Stimulated activated CD4-positive, alpha-beta T cell treated with anti-CD3 and anti-CD28 coated beads, Interleukin-1b, Interleukin-23, amount 100 ng/mL, for 1 hour (primary cell): ENCODE measurements around the gene CREB5.
"Not testable (repeated sequence)": the region's sequence is repeated elsewhere in the genome, so short reads cannot be mapped to it uniquely, and the experiment has no call there.

Experiments used
- DNase-seq, 2 donors: peaks; one replicate each; pipeline ENCODE4 v3.0.0-alpha.2; 2020; ENCODE audit warnings: low read depth in 2 of 2

Gene CREB5

GRCh38 chr7:28811008-28811407 is 398.7 kb downstream of the CREB5 start:
- DNase-seq = no peak

GRCh38 chr7:28811701-28812430 is 399.5 kb downstream of the CREB5 start:
- no peak for DNase-seq

- DNase-seq = no peak
Observed at GRCh38 chr7:28812616-28813015, 400.3 kb downstream of the CREB5 start.

GRCh38 chr7:28813243-28813962 is 401.1 kb downstream of the CREB5 start:
- no peak for DNase-seq

- no peak for DNase-seq
Observed at GRCh38 chr7:28815369-28815927, 403.1 kb downstream of the CREB5 start.

- no peak for DNase-seq
Observed at GRCh38 chr7:28815928-28816373, 403.6 kb downstream of the CREB5 start.

GRCh38 chr7:28818996-28819395 is 406.7 kb downstream of the CREB5 start:
- DNase-seq = no peak

GRCh38 chr7:28823582-28823981 is 411.3 kb downstream of the CREB5 start:
- no peak for DNase-seq

GRCh38 chr7:28825817-28826448 is 413.6 kb downstream of the CREB5 start:
- not testable (repeated sequence) for DNase-seq

- no peak for DNase-seq
Observed at GRCh38 chr7:28830846-28831245, 418.5 kb downstream of the CREB5 start.

GRCh38 chr7:28832669-28833068 is 420.4 kb downstream of the CREB5 start:
- no peak for DNase-seq

- DNase-seq = no peak
Observed at GRCh38 chr7:28835800-28836199, 423.5 kb downstream of the CREB5 start.

GRCh38 chr7:28836716-28837115 is 424.4 kb downstream of the CREB5 start:
- no peak for DNase-seq

GRCh38 chr7:28837216-28837615 is 424.9 kb downstream of the CREB5 start:
- DNase-seq = no peak

GRCh38 chr7:28840592-28840995 is 428.3 kb downstream of the CREB5 start:
- DNase-seq = no peak

- no peak for DNase-seq
Observed at GRCh38 chr7:28841766-28842165, 429.4 kb downstream of the CREB5 start.

GRCh38 chr7:28842769-28843295 is 430.5 kb downstream of the CREB5 start:
- DNase-seq = no peak

GRCh38 chr7:28845106-28845505 is 432.8 kb downstream of the CREB5 start:
- DNase-seq = no peak

- no peak for DNase-seq
Observed at GRCh38 chr7:28847176-28847575, 434.9 kb downstream of the CREB5 start.

GRCh38 chr7:28847681-28848080 is 435.4 kb downstream of the CREB5 start:
- no peak for DNase-seq

- DNase-seq = no peak
Observed at GRCh38 chr7:28848906-28849305, 436.6 kb downstream of the CREB5 start.

- no peak for DNase-seq
Observed at GRCh38 chr7:28850699-28851098, 438.4 kb downstream of the CREB5 start.
